Thyroid gland (tissue), 4 donors: ENCODE data around the gene MCOLN2.

Experiments used
- POLR2A ChIP-seq, 2 donors: fragments of 450-650 bp; IDR thresholded peaks; one replicate each; pipeline ENCODE4 v1.6.1; 2017; ENCODE audit warnings: antibody characterized with exemption in 2 of 2, mild to moderate bottlenecking in 2 of 2, moderate library complexity in 1 of 2
- TF ChIP-seq, protein P1 (sequence below), 6 experiments: fragments of 200-600 bp in 3 of 6; fragments of 450-650 bp in 3 of 6; sonication (generic) in 3 of 6; IDR thresholded peaks; one replicate each; pipeline ENCODE4 v1.5.1; 2016 to 2019; ENCODE audit warnings: antibody characterized with exemption in 6 of 6, mild to moderate bottlenecking in 2 of 6, inconsistent platforms in 1 of 6, moderate library complexity in 1 of 6

DNA sequence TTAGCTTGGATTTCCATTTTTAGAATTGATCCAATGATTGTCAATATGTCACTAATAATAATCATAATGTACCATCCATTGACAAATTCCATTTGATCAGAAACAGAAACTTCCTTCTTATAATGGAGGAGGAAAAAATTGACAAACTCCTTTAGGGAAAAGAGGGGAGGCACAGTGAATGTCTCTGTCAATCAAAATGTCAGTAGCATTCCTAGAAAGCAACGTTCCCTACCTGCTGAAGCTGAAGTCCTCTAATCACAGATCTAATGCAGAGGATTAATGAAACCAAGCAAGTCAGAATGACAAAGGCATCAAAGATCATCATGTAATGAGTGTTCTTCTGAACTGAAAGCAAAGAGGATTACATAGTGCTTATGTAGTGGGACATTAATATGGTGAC lies 29.0 kb upstream of the MCOLN2 start:
- TF ChIP-seq, protein P1, sequence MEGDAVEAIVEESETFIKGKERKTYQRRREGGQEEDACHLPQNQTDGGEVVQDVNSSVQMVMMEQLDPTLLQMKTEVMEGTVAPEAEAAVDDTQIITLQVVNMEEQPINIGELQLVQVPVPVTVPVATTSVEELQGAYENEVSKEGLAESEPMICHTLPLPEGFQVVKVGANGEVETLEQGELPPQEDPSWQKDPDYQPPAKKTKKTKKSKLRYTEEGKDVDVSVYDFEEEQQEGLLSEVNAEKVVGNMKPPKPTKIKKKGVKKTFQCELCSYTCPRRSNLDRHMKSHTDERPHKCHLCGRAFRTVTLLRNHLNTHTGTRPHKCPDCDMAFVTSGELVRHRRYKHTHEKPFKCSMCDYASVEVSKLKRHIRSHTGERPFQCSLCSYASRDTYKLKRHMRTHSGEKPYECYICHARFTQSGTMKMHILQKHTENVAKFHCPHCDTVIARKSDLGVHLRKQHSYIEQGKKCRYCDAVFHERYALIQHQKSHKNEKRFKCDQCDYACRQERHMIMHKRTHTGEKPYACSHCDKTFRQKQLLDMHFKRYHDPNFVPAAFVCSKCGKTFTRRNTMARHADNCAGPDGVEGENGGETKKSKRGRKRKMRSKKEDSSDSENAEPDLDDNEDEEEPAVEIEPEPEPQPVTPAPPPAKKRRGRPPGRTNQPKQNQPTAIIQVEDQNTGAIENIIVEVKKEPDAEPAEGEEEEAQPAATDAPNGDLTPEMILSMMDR (IDR thresholded peaks at IDR 0.05), result no peak
- no peak for TF ChIP-seq POLR2A (IDR thresholded peaks at IDR 0.05)
